WTC11 (cell line): ENCODE data around the gene GFPT1. TPM values are rescaled to one million over a fixed set of nuclear protein-coding genes. Genes with fewer than 3 reads are reported as not detected.

ENCODE experiments used
- ATAC-seq: fragments of 200-7000 bp; cut with Tn5 transposase; 2 replicates; pipeline ENCODE4 v1.10.0; 2021; ENCODE audit warnings: mild to moderate bottlenecking, moderate library complexity
- CTCF ChIA-PET: fragments of 300-600 bp; sonication (Branson Sonifier 250); formaldehyde crosslinking; loops from one replicate; lab custom pipeline; 2021; ENCODE audit warnings: antibody characterized with exemption; lab: Charles Lee
- POLR2A ChIA-PET: fragments of 350-600 bp; sonication (Branson Sonifier 250); formaldehyde crosslinking; loops from one replicate; lab custom pipeline; 2021; ENCODE audit warnings: antibody characterized with exemption; lab: Charles Lee
- DNase-seq: peaks from one replicate; pipeline ENCODE4 v3.0.0; 2021; ENCODE audit warnings: low spot score
- H3K27ac Mint-ChIP-seq: 2 replicates; pipeline ENCODE4 v1.8.0; 2021; ENCODE audit warnings: mixed read lengths
- H3K27me3 Mint-ChIP-seq: 2 replicates; pipeline ENCODE4 v1.8.0; 2021; ENCODE audit warnings: low read depth, mild to moderate bottlenecking, moderate library complexity, mixed read lengths
- H3K36me3 Mint-ChIP-seq: 2 replicates; pipeline ENCODE4 v1.8.0; 2021; ENCODE audit warnings: mixed read lengths
- H3K4me1 Mint-ChIP-seq: 2 replicates; pipeline ENCODE4 v1.8.0; 2022; ENCODE audit warnings: mixed read lengths
- H3K4me3 Mint-ChIP-seq: 2 replicates; pipeline ENCODE4 v1.8.0; 2021; ENCODE audit warnings: mild to moderate bottlenecking, moderate library complexity, mixed read lengths
- H3K9me3 Mint-ChIP-seq: 2 replicates; pipeline ENCODE4 v1.8.0; 2021; ENCODE audit warnings: mixed read lengths
- AR ChIP-seq: fragments of 250-450 bp; sonication (Bioruptor Pico); IDR thresholded peaks from 2 replicates; pipeline ENCODE4 v1.9.0; 2021; ENCODE audit warnings: mild to moderate bottlenecking
- CDX4 ChIP-seq: fragments of 250-450 bp; sonication (Bioruptor Pico); IDR thresholded peaks from 2 replicates; pipeline ENCODE4 v1.9.0; 2021; ENCODE audit warnings: moderate library complexity, mild to moderate bottlenecking, inconsistent platforms, borderline replicate concordance
- ELF4 ChIP-seq: sonication (generic); formaldehyde crosslinking; IDR thresholded peaks from 2 replicates; pipeline ENCODE4 v1.8.1; 2022; ENCODE audit warnings: low read depth, mild to moderate bottlenecking, moderate library complexity, missing genetic modification reagents
- ETV6 ChIP-seq: sonication (generic); formaldehyde crosslinking; IDR thresholded peaks from 2 replicates; pipeline ENCODE4 v1.8.1; 2022; ENCODE audit warnings: mild to moderate bottlenecking, missing genetic modification reagents
- FOXP1 ChIP-seq: sonication (generic); formaldehyde crosslinking; IDR thresholded peaks from 2 replicates; pipeline ENCODE4 v1.8.0; 2022; ENCODE audit warnings: missing genetic modification reagents, mild to moderate bottlenecking, moderate library complexity, borderline replicate concordance
- FOXP4 ChIP-seq: sonication (generic); formaldehyde crosslinking; IDR thresholded peaks from 2 replicates; pipeline ENCODE4 v1.8.0; 2022; ENCODE audit warnings: mild to moderate bottlenecking, missing genetic modification reagents
- HMGXB4 ChIP-seq: sonication (generic); formaldehyde crosslinking; IDR thresholded peaks from 2 replicates; pipeline ENCODE4 v1.8.1; 2023; ENCODE audit warnings: mild to moderate bottlenecking, moderate library complexity, missing genetic modification reagents
- IRF1 ChIP-seq: sonication (generic); formaldehyde crosslinking; IDR thresholded peaks from 2 replicates; pipeline ENCODE4 v1.8.0; 2023; ENCODE audit warnings: missing genetic modification reagents
- NFATC4 ChIP-seq: fragments of 250-450 bp; sonication (Bioruptor Pico); IDR thresholded peaks from 2 replicates; pipeline ENCODE4 v1.9.0; 2021; ENCODE audit warnings: mild to moderate bottlenecking
- OVOL2 ChIP-seq: fragments of 250-450 bp; sonication (Bioruptor Pico); IDR thresholded peaks from 2 replicates; pipeline ENCODE4 v1.9.0; 2021; ENCODE audit warnings: mild to moderate bottlenecking, borderline replicate concordance
- PRDM15 ChIP-seq: sonication (generic); formaldehyde crosslinking; IDR thresholded peaks from 2 replicates; pipeline ENCODE4 v1.8.0; 2022; ENCODE audit warnings: missing genetic modification reagents
- SP1 ChIP-seq: sonication (generic); formaldehyde crosslinking; conservative IDR thresholded peaks from 2 replicates; pipeline ENCODE4 v1.8.1; 2022; ENCODE audit warnings: missing genetic modification reagents
- TP53 ChIP-seq: sonication (generic); formaldehyde crosslinking; IDR thresholded peaks from 2 replicates; pipeline ENCODE4 v1.8.1; 2023; ENCODE audit warnings: mild to moderate bottlenecking, missing genetic modification reagents
- ZNF219 ChIP-seq: sonication (generic); formaldehyde crosslinking; IDR thresholded peaks from 2 replicates; pipeline ENCODE4 v1.8.0; 2023; ENCODE audit warnings: missing genetic modification reagents, mild to moderate bottlenecking, borderline replicate concordance
- ZNF425 ChIP-seq: fragments of 250-450 bp; sonication (Bioruptor Pico); conservative IDR thresholded peaks from 2 replicates; pipeline ENCODE4 v1.9.0; 2021; ENCODE audit warnings: mild to moderate bottlenecking
- ZNF532 ChIP-seq: fragments of 250-450 bp; sonication (Bioruptor Pico); IDR thresholded peaks from 2 replicates; pipeline ENCODE4 v1.9.0; 2021; ENCODE audit warnings: mild to moderate bottlenecking, borderline replicate concordance
- ZSCAN18 ChIP-seq: fragments of 250-450 bp; sonication (Bioruptor Pico); IDR thresholded peaks from 2 replicates; pipeline ENCODE4 v2.1.2; 2022; ENCODE audit warnings: mild to moderate bottlenecking, moderate library complexity
- total RNA-seq: library from RNA; stranded (reverse); gene quantifications from 3 replicates; pipeline ENCODE4 v1.2.3, GENCODE V29; 2021

The GFPT1 gene
- total RNA-seq, 1 experiment from 2014 or later, result 65.5 TPM

GRCh38 chr2:69308338-69308737 is 78.7 kb downstream of the GFPT1 start:
- POLR2A ChIA-PET, result no interaction called here
- H3K27me3 Mint-ChIP-seq, result peaks cover 29% of the 10 kb centered on the region
- peaks cover 9% of the 10 kb centered on the region for H3K36me3 Mint-ChIP-seq
- TF ChIP-seq ZNF219 (CRISPR knock-in tag), result no peak
- TF ChIP-seq TP53 (CRISPR knock-in tag), result no peak
- TF ChIP-seq IRF1, result no peak
- TF ChIP-seq FOXP4 (CRISPR knock-in tag), result no peak
- no peak for TF ChIP-seq FOXP1 (CRISPR knock-in tag)
- no peak for TF ChIP-seq ETV6 (CRISPR knock-in tag)
- no peak for TF ChIP-seq HMGXB4
- TF ChIP-seq CDX4 (CRISPR knock-in tag), result no peak
- no peak for TF ChIP-seq SP1
- TF ChIP-seq ELF4 (CRISPR knock-in tag), result no peak
- no peak for TF ChIP-seq ZSCAN18
- TF ChIP-seq PRDM15 (CRISPR knock-in tag), result no peak
- TF ChIP-seq ZNF425 (CRISPR knock-in tag), result no peak
- no peak for TF ChIP-seq OVOL2 (CRISPR knock-in tag)
- no peak for TF ChIP-seq NFATC4 (CRISPR knock-in tag)
- no peak for TF ChIP-seq ZNF532
- TF ChIP-seq AR (CRISPR knock-in tag), result no peak

More at GRCh38 chr2:69308338-69308737, 78.7 kb downstream of the GFPT1 start:
- DNase-seq, result no peak
- CTCF ChIA-PET, result interaction anchor here (0.7 to 1.6 kb wide), 2 partner anchors 88 to 281 kb away, joined by 3 read pairs; no protein-coding TSS in a partner anchor
- Mint-ChIP-seq H3K27ac (no peak overlapping the region), H3K9me3 (peaks cover 14% of the 10 kb centered on the region), H3K4me3 (no peak overlapping the region), H3K4me1 (peaks cover 16% of the 10 kb centered on the region)
- no peak for ATAC-seq
